ENCODE data around the gene SPZ1.
"Not testable (repeated sequence)": the region's sequence is repeated elsewhere in the genome, so short reads cannot be mapped to it uniquely, and the experiment has no call there.

Gene SPZ1

GRCh38 chr5:80339116-80339515, 19.3 kb downstream of the SPZ1 start:
- no peak for DNase-seq (ENCODE audit: low spot score)

GRCh38 chr5:80341016-80341775, 21.4 kb downstream of the SPZ1 start:
- DNase-seq (ENCODE audit: low spot score) = no peak

- DNase-seq (ENCODE audit: low spot score) = no peak
Measured at GRCh38 chr5:80343067-80343466, 23.3 kb downstream of the SPZ1 start.

DNA sequence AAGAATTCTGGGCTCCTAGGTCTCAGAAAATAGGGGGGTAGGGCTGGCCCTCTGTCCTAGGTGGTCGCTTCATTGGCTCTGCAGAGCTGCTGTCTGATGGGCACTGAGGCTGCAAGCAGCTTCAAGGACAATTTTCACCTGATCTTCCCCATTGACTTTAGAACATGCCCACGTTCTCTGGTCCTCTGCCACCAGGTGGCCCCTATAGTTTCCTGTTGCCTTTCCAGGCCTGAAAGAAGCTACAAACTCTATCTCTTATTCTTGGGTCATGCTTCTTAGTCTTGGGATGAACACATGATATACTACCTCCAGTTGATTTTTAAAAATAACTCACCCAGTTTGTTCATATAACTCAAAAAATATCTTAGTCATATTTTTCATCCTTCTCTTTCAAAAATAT, 26.3 kb downstream of the SPZ1 start:
- peak; percentile 54 for DNase-seq (ENCODE audit: low spot score)

- DNase-seq (ENCODE audit: low spot score) = no peak
Measured at GRCh38 chr5:80348171-80348570, 28.4 kb downstream of the SPZ1 start.

DNA sequence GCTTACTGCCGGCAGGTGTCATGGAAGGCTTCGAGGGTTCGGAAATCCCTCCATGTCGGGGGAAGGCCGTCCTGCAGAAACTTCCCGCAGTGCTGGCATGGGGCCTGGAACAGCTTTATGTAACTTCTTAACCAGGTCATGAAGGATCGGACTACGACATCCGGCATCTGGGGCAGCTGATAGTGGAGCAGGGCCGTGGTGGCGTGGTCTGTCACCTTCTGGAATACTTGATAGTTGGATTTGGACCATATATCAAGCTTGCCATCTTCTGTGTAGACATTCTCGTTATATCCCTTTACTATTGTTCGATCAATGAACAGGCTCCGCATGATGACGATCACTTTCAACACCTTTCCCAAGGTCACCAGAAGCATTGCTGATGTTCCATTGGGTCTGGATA, 31.2 kb downstream of the SPZ1 start:
- not testable (repeated sequence) for DNase-seq (ENCODE audit: low spot score)

DNA sequence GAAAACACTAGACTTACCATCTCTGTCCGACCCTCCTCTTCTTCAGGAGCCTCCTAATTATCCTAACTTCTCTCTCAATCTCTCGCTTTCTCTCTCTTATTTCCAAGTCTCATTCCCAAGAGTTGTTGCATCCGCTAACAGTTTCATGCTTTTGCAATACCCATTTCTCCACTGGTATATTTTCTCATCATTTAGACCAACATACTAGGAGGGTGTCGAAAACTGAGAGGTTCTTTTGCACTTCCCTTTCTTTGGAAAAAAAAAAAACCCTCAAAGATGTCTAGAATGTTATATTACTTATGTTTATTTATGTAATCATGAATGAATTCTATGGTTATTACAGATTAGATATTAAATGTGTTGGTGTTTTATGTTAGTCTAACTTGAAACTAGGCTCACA, 35.9 kb downstream of the SPZ1 start:
- DNase-seq (ENCODE audit: low spot score) = no peak

DNA sequence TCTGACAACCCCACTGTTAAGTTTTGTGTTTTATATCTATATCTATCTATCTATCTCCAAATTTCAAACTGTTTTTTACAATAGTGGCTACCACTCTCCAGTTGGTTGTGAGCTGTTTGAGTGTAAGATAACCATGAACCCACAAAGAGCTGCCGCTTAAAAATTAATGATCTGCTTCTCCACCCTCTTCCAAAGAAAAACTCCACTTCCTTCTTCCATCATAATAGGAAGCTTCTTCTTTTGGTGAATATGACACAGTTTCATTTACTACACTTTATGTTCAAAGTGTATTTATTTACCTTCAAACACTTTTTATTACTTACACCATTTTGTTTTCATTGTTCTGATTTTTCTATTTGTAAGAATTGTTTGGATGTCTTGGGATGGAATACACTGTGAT, 37.9 kb downstream of the SPZ1 start:
- no peak for DNase-seq (ENCODE audit: low spot score)

- no peak for DNase-seq (ENCODE audit: low spot score)
Measured at GRCh38 chr5:80360914-80361444, 41.2 kb downstream of the SPZ1 start.

GRCh38 chr5:80364892-80365291, 45.1 kb downstream of the SPZ1 start:
- no peak for DNase-seq (ENCODE audit: low spot score)

DNA sequence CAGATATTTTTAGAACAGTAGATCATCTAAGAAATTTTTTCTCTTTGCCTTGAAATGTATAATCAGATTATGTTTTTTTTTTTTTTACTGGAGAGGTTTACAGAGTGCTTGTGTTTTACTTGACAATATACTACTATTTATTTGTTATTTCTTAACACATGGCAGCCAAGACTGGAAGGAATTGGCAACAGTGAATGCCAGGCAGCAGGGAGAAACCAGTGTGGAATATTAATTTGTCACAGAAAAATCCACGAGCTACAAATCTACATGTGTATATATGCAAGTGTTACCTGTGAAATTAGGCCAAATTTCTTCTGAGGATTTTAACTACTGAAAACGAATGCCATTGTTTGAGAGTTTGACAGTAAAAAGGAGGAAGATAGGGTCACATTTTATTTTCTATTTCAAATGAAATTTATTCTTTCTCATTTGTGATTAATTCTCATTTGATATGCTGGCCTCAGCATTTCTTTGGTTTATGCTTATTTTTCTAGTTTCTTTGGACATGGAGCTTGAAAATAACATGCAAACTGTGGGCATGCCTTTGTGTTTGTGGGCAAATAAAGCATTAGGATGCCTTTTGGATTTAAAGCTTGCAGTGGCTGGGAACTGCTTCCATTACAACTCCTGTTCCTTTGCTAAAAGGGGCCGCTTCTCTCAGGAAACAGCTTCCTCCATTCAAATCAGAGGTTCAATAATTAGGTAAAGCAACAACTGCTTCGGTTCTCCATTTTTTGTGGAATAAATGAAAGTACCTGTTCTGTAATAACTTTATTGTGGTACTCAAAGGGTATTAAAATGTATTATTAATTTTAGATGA, 49.1 kb downstream of the SPZ1 start:
- DNase-seq (ENCODE audit: low spot score) = no peak

DNA sequence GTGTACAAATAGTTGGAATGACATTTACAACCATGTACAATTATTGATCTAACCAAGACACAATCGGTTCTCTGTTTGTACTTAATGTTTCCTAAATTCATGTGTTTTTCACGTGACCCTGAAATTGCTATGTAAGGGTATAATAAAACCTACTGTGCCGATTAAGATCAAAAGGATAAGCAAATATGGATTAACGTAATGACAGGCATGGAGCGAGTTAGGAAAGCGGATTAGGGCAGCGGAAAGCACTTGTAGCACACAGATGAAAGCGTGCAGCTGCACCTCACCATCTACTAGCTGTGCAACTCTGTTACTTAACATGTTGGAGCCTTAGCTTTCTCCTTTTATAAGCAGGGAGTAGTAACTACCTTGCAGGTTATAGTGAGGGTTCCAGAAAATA, 49.7 kb downstream of the SPZ1 start:
- DNase-seq (ENCODE audit: low spot score) = no peak

DNA sequence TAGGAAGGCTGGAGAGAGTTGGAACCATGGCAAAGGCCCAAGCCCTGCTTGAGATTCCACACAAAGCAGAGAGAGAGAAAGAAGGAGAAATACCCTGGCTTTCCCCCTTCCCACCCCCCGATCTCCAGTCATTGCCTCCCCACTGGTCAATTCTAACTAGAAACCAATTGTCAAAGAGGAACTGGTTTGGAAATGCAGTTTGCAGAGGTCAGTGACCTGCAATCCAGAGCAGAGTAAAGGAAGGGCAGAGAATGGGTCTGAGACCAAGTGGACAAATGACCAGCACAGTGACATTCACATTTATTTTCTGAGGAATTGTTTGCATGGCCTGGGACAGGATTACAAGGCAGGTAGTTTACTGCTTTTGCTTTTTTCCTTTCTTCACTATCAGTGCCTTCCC, 50.6 kb downstream of the SPZ1 start:
- no peak for DNase-seq (ENCODE audit: low spot score)
